ENCODE measurements around the gene KLF6.

DNA sequence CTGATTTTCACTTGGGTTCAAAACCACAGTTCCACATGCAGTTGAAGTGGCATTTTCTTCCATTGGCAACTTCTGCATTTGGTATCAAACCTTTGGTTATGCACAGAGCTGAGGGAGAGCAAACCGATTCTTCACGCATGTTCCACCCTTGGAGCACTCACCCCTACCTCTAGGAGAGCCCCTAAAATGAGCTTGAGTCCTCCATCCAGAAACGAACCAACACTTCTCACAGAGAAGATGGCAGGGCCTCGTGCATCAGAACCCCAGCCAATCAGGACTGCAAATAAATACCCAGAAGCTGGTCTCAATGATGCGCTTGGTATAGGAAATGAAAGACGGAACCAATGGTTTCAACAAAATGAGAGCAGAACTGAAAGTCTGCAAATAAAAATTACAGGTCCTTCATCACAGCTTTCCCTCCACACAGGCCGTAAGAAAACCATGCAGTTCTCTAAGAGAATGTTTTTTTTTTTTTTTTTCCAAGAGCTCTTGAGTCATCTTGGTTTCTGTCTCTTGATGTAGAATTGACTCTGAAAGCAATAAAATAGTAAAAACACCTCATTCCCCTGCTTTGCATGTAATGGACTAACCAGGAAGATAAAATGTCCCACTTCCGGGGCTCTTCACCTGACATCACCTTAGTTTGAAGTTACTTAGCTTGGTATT lies 23.9 kb downstream of the KLF6 start:
- no peak for TF ChIP-seq GATA2 (IDR thresholded peaks at IDR 0.05; ENCODE audit: low read depth, low read length)
- no peak for TF ChIP-seq GATA3 (IDR thresholded peaks at IDR 0.05; ENCODE audit: low read depth, low read length)
